ENCODE data around the gene MRI1.
A peak's percentile ranks its signal among the peaks of the same experiment; 100 is the strongest.

Gene MRI1

GRCh38 chr19:13731147-13731964 lies 33.0 kb upstream of the MRI1 start (continued):
- TF ChIP-seq IKZF3 (tag by site-specific recombination; IDR thresholded peaks at IDR 0.05) (peak; percentile 84), ZNF366 (tag by site-specific recombination; conservative IDR thresholded peaks at IDR 0.05) (peak; percentile 98), SALL2 (tag by site-specific recombination; IDR thresholded peaks at IDR 0.05; ENCODE audit: borderline replicate concordance) (no peak), ZNF398 (tag by site-specific recombination; IDR thresholded peaks at IDR 0.05) (peak; percentile 47; the same call in 1 of the 2 replicates), ZNF324 (tag by site-specific recombination; IDR thresholded peaks at IDR 0.05) (peak; percentile 79), ZNF426 (tag by site-specific recombination; IDR thresholded peaks at IDR 0.05) (no peak), ZNF837 (tag by site-specific recombination; IDR thresholded peaks at IDR 0.05) (no peak), OSR2 (tag by site-specific recombination; IDR thresholded peaks at IDR 0.05) (peak; percentile 58; the same call in 1 of the 2 replicates)

- H3K4me3 ChIP-seq (ENCODE audit: low read depth, low read length) = no peak overlapping the region
Observed at GRCh38 chr19:13732337-13732736, 32.0 kb upstream of the MRI1 start.

More at GRCh38 chr19:13732337-13732736, 32.0 kb upstream of the MRI1 start:
- no peaks in the 10 kb centered on the region for H3K9me3 ChIP-seq (ENCODE audit: control insufficient read depth, insufficient read depth, low read depth, low read length)
- H3K4me1 ChIP-seq (ENCODE audit: control insufficient read depth, insufficient read depth, low read length) = 0 out of 2 replicates have a peak, but pooled peaks cover 4% of the 10 kb centered on the region
- ChIA-PET POLR2A (interaction anchor here (0.6 to 2.8 kb wide), 7 partner anchors 12 to 220 kb away, joined by 3 to 31 read pairs (median 4); partner anchors contain the start of gene DCAF15), CTCF (interaction anchor here (0.6 to 2.1 kb wide), 3 partner anchors 11 to 405 kb away, joined by 4 to 11 read pairs (median 5); partner anchors contain the start of gene MRI1)
- 0 out of 2 replicates have a peak overlapping the region, but pooled peaks have one; percentile 46 for H3K27ac ChIP-seq (ENCODE audit: extremely low read depth, low read depth, low read length)
- peaks cover 0 to 14% of the 10 kb centered on the region in 2 experiments; a peak in 2 of 3 replicates for H3K36me3 ChIP-seq (ENCODE audit: control insufficient read depth in 2 of 2, insufficient read depth in 1 of 2, low read length in 2 of 2)
- TF ChIP-seq, protein P1, sequence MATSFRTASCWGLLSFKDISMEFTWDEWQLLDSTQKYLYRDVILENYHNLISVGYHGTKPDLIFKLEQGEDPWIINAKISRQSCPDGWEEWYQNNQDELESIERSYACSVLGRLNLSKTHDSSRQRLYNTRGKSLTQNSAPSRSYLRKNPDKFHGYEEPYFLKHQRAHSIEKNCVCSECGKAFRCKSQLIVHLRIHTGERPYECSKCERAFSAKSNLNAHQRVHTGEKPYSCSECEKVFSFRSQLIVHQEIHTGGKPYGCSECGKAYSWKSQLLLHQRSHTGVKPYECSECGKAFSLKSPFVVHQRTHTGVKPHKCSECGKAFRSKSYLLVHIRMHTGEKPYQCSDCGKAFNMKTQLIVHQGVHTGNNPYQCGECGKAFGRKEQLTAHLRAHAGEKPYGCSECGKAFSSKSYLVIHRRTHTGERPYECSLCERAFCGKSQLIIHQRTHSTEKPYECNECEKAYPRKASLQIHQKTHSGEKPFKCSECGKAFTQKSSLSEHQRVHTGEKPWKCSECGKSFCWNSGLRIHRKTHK (tag by site-specific recombination; IDR thresholded peaks at IDR 0.05) = no peak
- TF ChIP-seq ZNF626 (tag by site-specific recombination; IDR thresholded peaks at IDR 0.05) = no peak
- TF ChIP-seq ZNF23 (tag by site-specific recombination; IDR thresholded peaks at IDR 0.05; ENCODE audit: borderline replicate concordance) = no peak
- TF ChIP-seq PRDM6 (tag by site-specific recombination; IDR thresholded peaks at IDR 0.05) = no peak
- no peak for TF ChIP-seq ZNF747 (tag by site-specific recombination; IDR thresholded peaks at IDR 0.05)
- no peak for TF ChIP-seq ZNF488 (tag by site-specific recombination; IDR thresholded peaks at IDR 0.05)
- no peak for TF ChIP-seq ZSCAN23 (tag by site-specific recombination; IDR thresholded peaks at IDR 0.05)
- no peak for TF ChIP-seq ZNF555 (tag by site-specific recombination; conservative IDR thresholded peaks at IDR 0.05)
- no peak for TF ChIP-seq ZNF624 (tag by site-specific recombination; IDR thresholded peaks at IDR 0.05)
